Stimulated activated CD4-positive, alpha-beta T cell treated with anti-CD3 and anti-CD28 coated beads, Interleukin-1b, Interleukin-23, amount 100 ng/mL, for 48 hours (primary cell): ENCODE measurements around the gene YWHAG.
A peak's percentile ranks its signal among the peaks of the same experiment; 100 is the strongest.
"Not testable (repeated sequence)": the region's sequence is repeated elsewhere in the genome, so short reads cannot be mapped to it uniquely, and the experiment has no call there.

Experiments used
- DNase-seq: peaks from one replicate; pipeline ENCODE4 v3.0.0-alpha.2; 2020

Gene YWHAG

DNA sequence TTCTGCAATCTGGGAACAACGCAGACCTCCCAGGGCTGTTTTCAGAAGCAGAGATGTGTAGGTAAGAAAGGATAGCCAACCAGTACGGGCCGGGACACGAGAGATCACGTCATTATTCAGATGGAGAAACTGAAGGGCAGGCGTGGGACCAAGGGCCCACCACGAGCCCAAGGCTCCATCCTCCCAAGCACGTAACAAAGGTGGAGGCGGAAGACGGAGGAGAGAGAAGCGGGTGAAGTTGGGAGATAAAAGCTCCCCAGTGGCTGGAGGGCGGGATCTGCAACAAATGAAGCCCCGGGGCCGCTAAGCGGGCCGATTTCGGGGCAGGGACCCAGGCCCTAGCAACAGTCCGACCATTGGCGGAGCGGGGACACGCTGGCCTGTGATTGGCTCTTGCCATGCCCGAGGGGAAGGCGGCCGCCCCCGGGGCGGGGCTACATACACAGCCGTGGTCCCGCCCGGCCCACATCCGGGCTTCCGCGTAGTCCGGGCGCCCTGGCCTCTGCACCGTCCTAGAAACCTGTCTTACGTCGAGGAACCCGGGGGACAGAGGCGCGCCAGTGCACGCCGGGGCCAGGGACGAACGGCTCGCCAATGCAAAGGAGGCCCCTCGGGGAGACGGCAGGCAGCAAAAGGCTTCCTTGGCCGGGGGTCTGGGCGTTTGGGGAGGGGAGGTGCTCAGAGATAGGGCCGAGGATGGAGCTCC lies 40.9 kb downstream of the YWHAG start:
- DNase-seq, result peak; percentile 96

GRCh38 chr7:76316984-76317781 lies 41.6 kb downstream of the YWHAG start:
- no peak for DNase-seq

DNA sequence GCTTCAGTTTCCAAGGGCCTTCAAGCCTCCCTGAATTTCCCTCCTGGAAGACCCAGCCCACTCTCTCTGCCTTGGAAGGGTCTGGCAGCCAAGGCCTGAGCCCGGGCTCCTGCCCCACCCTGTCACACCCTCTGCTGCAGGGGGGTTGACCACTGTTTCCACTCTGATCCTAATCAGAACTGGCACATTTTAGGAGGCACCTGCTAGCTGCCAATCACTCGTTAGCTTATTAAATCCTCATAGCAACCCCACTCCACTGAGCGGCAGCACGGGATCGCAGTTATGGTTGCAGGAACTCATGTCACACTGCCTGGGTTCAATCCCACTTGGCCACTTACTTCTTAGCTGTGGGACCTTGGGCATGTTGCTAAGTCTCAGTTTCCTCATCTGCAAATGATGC lies 43.4 kb downstream of the YWHAG start:
- no peak for DNase-seq

DNA sequence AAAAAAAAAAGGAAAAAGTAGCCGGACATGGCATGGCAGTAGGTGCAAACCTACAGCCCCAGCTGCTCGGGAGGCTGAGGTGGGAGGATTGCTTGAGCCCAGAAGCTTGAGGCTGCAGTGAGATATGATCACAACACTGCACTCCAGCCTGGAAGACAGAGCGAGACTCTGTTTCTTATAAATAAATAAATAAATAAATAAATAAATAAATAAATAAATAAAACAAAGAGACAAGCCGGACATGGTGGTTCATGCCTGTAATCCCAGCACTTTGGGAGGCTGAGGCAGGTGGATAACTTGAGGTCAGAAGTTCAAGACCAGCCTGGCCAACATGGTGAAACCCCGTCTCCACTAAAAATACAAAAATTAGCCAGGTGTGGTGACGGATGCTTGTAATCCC lies 44.1 kb downstream of the YWHAG start:
- not testable (repeated sequence) for DNase-seq

GRCh38 chr7:76314042-76314721 lies 44.6 kb downstream of the YWHAG start:
- DNase-seq, result peak; percentile 96

GRCh38 chr7:76311838-76312237 lies 47.0 kb downstream of the YWHAG start:
- DNase-seq, result not testable (repeated sequence)

- no peak for DNase-seq
These were observed 48.5 kb downstream of the YWHAG start for GRCh38 chr7:76310102-76310957.

DNA sequence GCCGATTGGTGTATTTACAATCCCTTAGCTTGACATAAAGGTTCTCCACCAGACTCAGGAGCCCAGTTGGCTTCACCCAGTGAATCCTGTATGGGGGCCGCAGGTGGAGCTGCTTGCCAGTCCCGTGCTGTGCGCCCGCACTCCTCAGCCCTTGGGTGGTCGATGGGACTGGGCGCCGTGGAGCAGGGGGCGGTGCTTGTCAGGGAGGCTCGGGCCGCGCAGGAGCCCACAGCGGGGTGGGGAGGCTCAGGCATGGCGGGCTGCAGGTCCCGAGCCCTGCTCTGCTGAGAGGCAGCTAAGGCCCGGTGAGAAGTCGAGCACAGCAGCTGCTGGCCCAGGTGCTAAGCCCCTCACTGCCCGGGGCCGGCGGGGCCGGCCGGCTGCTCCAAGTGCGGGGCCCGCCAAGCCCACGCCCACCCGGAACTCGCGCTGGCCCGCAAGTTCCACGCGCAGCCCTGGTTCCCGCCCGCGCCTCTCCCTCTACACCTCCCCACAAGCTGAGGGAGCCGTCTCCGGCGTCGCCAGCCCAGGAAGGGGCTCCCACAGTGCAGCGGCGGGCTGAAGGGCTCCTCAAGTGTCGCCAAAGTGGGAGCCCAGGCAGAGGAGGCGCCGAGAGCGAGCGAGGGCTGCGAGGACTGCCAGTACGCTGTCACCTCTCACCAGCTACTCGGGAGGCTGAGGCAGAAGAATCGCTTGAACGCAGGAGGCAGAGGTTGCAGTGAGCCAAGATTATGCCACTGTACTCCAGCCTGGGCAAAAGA lies 49.3 kb downstream of the YWHAG start:
- DNase-seq, result not testable (repeated sequence)

DNA sequence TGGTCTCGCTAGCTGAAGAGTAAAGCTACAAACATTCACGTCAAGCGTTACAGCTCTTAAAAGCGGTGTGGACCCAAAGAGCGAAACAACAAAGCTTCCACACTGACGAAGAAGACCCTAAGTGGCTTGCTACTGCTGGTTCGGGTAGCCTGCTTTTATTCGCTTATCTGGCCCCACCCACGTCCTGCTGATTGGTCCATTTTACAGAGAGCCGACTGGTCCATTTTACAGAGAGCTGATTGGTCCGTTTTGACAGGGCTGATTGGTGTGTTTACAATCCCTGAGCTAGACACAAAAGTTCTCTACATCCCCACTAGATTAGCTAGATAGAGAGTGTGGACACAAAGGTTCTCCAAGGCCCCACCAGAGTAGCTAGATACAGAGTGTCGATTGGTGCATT lies 49.9 kb downstream of the YWHAG start:
- not testable (repeated sequence) for DNase-seq

DNA sequence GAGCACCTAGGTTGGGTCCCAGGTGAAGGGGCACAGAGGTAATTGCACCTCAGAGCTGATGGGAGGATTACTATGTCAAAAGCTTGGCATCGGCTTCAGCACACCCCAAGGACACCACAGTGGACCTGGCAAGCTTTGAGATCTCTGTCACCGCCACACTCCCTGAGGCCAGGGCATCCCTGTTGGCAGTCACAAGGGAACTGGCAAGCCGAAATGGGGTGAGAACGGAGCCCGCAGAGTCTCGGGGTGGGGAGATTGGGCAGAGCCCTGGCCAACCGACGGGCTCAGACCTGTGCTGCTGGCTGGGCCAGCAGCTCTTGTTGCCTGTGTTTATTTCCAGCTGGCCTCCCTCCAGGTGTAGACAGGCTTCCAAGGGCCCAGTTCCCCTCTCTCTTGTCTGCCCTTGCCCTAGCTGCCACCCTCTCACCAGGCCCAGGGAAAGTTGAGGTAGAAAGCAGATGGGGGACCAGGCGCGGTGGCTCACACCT lies 53.9 kb downstream of the YWHAG start:
- no peak for DNase-seq

DNA sequence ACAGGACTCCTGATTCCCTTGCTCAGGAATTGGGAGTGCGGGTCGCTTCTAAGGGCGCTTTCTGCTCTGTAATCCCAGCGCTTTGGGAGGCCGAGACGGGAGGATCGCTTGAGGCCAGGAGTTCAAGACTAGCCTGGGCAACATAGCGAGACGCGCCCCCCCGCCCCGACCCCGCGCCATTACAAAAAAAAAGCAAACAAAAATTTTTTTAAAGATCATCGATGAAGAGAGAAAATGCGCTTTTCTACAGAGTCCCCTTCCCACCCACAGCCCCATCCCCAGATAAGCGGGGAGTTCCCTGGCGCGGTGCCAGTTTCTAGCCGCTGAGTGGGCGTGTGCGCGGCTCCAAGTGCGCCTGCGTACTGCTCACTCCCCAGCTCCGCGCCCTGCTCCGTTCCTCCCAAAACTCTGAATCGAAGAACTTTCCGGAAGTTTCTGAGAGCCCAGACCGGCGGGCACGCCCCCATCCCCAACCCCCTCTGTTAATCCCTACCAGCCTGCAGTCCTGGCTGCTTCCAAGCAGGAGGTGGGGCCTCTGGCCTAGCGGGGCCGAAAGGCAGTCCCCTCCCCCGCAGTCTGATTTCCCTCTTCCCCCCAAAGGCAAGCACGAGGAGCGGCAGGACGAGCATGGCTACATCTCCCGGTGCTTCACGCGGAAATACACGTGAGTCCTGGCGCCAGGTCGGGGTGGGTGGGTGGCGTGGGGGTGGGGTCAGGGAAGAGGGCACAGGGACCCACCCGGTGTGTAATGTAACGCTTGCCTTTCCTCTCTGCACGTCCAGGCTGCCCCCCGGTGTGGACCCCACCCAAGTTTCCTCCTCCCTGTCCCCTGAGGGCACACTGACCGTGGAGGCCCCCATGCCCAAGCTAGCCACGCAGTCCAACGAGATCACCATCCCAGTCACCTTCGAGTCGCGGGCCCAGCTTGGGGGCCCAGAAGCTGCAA lies 55.3 kb downstream of the YWHAG start:
- DNase-seq, result peak; percentile 72

DNA sequence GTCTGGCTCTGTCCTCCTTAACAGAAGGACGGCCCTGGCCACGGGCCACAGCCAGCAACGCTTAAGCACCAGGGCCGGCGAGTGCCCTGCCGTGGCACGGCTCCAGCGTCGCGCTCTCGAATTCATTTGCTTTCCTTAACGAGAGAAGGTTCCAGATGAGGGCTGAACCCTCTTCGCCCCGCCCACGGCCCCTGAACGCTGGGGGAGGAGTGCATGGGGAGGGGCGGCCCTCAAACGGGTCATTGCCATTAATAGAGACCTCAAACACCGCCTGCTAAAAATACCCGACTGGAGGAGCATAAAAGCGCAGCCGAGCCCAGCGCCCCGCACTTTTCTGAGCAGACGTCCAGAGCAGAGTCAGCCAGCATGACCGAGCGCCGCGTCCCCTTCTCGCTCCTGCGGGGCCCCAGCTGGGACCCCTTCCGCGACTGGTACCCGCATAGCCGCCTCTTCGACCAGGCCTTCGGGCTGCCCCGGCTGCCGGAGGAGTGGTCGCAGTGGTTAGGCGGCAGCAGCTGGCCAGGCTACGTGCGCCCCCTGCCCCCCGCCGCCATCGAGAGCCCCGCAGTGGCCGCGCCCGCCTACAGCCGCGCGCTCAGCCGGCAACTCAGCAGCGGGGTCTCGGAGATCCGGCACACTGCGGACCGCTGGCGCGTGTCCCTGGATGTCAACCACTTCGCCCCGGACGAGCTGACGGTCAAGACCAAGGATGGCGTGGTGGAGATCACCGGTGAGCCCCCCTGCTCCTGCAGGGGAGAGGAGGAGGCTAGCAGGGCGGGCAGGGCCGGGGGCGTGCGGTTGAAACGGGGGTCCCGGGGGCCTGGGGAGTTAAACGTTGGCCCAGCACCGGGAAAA lies 56.2 kb downstream of the YWHAG start, which contains the start of gene HSPB1:
Gene HSPB1 (plus strand): TSS at position 327 of the 855 bp plus-strand sequence. CDS start 40 bp downstream, at position 367.
- peak; percentile 50 for DNase-seq

GRCh38 chr7:76301000-76301399 lies 57.8 kb downstream of the YWHAG start:
- no peak for DNase-seq

DNA sequence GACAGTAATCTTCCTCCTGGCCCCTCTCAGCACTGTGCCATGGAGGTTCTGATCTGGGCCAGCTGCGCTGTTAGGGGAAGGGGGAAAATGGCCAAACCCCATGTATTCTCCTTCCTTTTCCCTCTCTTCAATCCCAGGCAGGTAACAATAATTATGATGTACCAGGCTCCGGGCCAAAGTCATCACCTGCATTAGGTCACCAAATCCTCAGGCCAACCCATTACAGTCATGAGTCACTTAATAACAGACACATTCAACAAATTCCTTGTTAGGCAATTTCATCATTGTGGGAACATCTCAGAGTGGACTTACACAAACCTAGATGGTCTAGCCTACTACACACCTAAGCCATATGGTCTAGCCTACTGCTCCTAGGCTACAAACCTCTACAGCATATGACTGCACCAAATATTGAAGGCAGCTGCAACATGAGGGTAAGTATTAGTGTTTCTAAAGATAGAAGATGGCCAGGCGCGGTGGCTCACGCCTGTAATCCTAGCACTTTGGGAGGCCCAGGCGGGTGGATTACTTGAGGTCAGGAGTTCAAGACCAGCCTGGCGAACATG lies 58.5 kb downstream of the YWHAG start:
- DNase-seq, result no peak

- no peak for DNase-seq
These were observed 61.7 kb downstream of the YWHAG start for GRCh38 chr7:76296743-76297740.

DNA sequence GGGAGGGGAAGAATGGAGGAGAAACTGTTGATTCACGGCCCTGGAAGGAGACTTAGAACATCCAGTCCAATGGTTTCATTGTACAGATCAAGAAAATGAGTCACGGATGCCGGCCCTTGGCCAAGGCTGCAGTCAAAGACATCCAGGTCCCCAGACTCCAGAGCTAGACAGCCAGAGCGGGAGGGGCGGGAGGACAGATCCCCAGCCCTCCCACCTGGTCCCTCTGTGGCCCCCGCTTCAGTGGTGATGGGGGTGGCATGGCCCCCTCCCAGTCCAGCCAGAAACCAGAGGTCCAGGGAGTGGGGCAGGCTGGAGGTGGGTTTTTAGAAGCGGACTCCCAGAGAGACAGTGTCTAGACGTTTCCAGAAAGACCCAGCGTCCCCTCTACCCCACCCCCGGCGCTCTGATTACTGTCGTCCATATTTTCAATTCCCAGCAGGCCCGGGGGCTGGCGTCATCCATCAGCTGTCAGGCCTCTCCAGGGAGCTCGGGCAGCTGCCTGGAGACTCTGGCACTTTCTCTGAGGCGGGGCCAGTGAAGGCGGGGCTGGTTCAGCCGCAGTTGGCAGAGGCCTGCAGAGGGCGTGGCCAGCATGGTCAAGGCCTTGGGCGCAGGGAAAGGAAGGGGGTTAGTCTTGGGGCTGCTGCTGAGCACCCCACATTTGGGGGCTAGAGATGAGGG lies 64.3 kb downstream of the YWHAG start:
- DNase-seq, result no peak

GRCh38 chr7:76293407-76293901 lies 65.3 kb downstream of the YWHAG start:
- DNase-seq, result no peak
